IPS DF 19.7 (cell line): ENCODE results near the gene PRAMEF25.
"Not testable (repeated sequence)": the region's sequence is repeated elsewhere in the genome, so short reads cannot be mapped to it uniquely, and the experiment has no call there.

Experiments used
- DNase-seq: peaks from one replicate; pipeline ENCODE4 v3.0.0-alpha.2; 2013; ENCODE audit warnings: low read depth, low spot score

PRAMEF25 gene

DNA sequence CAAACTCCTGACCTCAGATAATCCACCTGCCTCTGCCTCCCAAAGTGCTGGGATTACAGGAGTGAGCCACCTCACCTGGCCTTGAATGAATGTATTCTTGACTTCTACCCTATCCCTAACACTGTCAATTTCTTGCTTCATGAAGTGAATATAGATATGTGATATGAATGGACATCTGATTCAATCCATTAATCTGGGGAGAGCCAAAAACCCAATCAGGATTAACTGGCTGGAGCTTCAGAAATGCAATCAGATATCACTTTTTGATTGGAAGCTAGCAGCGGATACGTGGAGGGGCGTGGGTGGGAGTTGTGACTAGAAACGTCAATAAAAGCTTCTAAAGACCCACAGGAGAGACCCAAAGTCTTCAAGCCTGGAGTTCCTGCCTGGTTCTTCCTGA is at the start of gene PRAMEF25:
Gene PRAMEF25 (plus strand): TSS at position 301 of the 400 bp plus-strand sequence. CDS start 2,920 bp downstream, outside the sequence.
- DNase-seq, result not testable (repeated sequence)

- not testable (repeated sequence) for DNase-seq
These were observed 14.1 kb upstream of the PRAMEF25 start, which contains the start of gene PRAMEF27 for GRCh38 chr1:13056475-13056874. TSS of gene PRAMEF27 (minus strand) at chr1:13056575. CDS start at chr1:13053659, 2,916 bp downstream.

DNA sequence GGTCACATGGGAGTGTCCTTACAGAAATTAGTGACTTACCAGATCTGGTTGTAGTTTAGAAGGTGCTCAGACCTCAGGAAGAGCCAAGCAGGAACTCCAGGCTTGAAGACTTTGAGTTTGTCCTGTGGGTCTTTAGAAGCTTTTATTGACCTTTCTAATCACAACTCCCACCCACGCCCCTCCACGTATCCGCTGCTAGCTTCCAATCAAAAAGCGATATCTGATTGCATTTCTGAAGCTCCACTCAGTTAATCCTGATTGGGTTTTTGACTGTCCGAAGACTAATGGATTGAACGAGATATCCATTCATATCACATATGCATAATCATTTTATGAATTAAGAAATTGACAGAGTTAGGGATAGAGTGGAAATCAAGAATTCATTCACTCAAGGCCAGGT is 46.2 kb downstream of the PRAMEF25 start, which contains the start of gene HNRNPCL2:
Gene HNRNPCL2 (minus strand): TSS at position 101 of the 400 bp plus-strand sequence. CDS start 454 bp downstream, outside the sequence.
- DNase-seq, result not testable (repeated sequence)
